Sciatic nerve (tissue), 2 donors: ENCODE measurements around the gene LILRB4. TPM values are rescaled to one million over a fixed set of nuclear protein-coding genes. Genes with fewer than 3 reads are reported as not detected.
"Not testable (repeated sequence)": the region's sequence is repeated elsewhere in the genome, so short reads cannot be mapped to it uniquely, and the experiment has no call there.

Source experiments
- ATAC-seq: fragments of 200-7000 bp; cut with Tn5 transposase; one replicate; pipeline ENCODE4 v1.9.1; 2020; ENCODE audit warnings: mild to moderate bottlenecking, moderate library complexity
- DNase-seq: peaks from one replicate; pipeline ENCODE4 v3.0.0-alpha.2; 2020; ENCODE audit warnings: low spot score
- intact Hi-C: fragments of 100-400 bp; cut with DNase I; formaldehyde crosslinking; loops from one replicate; pipeline ENCODE4 v1.14.2; 2022
- total RNA-seq: library from RNA; stranded (reverse); fragmentation: NEBNext Ultra II Directional; extraction: Animal tissue kit (Norgen Biotek cat#: 25700); gene quantifications from one replicate; pipeline ENCODE4 v1.2.1, GENCODE V29; 2021
- donor health status: DM: no; HTN: no; CAD: no.
- donor health status: DM: no; HTN: no; CAD: no.

Gene LILRB4
- 5.5 TPM for total RNA-seq

DNA sequence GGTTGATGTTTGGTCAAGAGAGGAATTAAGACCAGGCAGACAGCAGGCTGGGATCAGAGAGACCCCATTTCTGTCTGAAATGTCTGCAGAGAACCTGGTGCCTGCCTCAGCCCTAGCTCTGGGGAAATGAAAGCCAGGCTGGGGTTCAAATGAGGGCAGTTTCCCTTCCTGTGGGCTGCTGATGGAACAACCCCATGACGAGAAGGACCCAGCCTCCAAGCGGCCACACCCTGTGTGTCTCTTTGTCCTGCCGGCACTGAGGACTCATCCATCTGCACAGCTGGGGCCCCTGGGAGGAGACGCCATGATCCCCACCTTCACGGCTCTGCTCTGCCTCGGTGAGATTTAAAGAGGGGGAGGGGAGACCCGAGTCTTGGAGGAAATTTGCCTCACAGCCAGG lies at the start of gene LILRB4:
TSS of gene LILRB4 (plus strand) at position 256 of the 400 bp plus-strand sequence. CDS start at position 305, 49 bp downstream.
- peak; percentile 62 for DNase-seq
- peak; percentile 70 for ATAC-seq
- intact Hi-C loops, result no loop called here

- ATAC-seq, result no peak
- intact Hi-C loops, result loop anchor here (5.0 kb wide), 1 partner anchor 1633 kb away; no protein-coding TSS in a partner anchor
- no peak for DNase-seq
Measured at GRCh38 chr19:54614726-54615125, 48.1 kb upstream of the LILRB4 start.

DNA sequence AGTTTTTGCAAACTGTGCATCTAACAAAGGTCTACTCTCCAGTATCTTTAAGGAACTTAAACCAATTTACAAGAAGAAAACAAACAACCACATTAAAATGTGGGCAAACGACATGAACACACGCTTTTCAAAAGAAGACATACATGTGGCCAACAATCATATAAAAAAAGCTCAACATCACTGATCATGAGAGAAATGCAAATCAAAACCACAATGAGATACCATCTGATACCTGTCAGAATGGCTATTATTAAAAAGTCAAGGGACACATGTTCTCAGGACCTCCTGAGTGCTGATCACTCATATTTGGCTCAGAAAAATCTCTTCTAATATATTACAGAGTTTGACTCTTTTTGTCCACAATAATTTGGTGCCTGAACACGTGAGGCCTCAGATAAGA lies 46.7 kb upstream of the LILRB4 start:
- ATAC-seq, result no peak
- intact Hi-C loops, result no loop called here

DNA sequence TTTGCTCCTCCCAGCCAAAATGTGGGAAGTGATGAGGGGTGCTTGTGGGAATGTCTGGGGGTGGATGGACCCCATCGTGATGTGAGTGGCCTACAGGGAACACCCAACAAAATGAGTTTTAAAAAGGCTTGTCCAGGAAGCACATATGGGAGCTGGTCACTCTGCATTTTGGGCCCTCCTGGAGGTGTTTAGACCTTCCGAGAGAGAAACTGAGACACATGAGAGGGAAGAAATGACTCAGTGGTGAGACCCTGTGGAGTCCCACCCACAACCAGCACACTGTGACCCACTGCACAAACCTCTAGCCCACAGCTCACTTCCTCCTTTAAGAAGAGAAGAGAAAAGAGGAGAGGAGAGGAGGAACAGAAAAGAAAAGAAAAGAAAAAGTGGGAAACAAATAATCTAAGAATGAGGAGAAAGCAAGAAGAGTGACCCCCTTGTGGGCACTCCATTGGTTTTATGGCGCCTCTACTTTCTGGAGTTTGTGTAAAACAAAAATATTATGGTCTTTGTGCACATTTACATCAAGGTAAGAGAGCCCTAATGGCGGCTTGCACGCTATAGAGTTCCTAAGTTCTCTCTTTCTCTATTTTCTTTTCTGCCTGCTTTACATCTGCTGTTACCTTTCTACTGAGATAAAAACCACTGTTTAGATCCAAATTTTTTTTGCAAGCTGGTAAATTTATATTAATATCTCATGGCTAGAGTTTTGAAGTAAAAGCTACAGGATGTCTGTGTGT lies 45.8 kb upstream of the LILRB4 start:
- intact Hi-C loops, result no loop called here
- ATAC-seq (no peak), DNase-seq (peak; percentile 23)

More for the DNA sequence above, 46.7 kb upstream of the LILRB4 start:
- no peak for DNase-seq

- ATAC-seq, result no peak
- intact Hi-C loops, result no loop called here
- no peak for DNase-seq
Measured at GRCh38 chr19:54620464-54620863, 42.3 kb upstream of the LILRB4 start.

DNA sequence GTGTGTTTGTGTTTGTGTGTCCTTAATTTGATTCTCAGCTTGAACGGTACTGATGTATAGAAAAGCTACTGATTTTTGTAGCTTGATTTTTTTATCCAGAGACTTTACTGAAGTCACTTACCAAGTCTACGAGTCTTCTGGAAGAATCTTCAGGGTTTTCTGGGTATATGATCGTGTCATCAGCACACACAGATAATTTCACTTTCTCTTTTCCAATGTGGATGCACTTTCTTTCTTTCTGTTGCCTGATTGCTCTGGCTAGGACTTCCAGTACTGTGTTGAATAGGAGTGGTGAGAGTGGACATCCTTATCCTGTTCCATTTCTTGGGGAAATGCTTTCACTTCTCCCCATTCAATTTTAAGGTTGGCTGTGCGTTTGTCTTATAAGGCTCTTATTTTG lies 40.4 kb upstream of the LILRB4 start:
- DNase-seq (no peak), ATAC-seq (no peak)
- intact Hi-C loops, result no loop called here

- intact Hi-C loops, DNase-seq, ATAC-seq: not testable (repeated sequence)
Measured at GRCh38 chr19:54624234-54624633, 38.6 kb upstream of the LILRB4 start.

DNA sequence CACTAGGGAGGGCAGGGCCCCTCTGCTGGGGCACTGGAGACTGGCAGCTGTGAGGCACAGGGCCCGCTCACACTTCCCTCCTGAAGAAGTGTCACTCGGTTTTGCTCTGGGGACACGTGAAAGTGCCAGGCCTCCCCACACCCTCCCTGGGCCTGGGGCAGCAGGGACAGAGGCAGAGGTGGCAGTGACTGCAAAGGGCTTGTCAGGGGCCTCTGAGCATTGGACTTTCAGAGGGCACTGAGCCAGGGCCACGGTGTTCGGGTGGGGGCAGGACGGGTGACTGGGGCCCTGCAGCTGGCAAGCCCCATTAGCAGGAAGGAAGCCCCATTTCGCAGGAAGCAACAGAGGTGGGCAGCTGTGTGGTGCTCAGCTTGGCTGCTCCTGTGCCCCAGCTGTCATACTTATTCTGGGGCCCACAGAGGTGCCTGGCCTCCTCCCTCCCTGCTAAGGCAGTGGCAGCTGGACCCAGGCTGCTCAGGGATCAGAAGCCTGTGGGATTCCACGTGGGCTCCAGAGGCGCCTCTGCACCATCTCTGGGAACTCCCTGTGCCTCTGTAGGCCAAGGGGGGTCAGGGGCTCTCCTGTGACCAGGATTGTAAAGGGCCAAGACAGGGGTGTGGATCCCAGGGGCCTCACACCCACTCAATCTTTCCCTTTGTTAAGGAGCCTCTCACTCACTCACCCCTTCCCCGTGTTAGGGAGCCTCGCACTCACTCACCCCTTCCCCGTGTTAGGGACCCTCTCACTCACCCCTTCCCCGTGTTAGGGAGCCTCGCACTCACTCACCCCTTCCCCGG lies 37.7 kb upstream of the LILRB4 start:
- DNase-seq, intact Hi-C loops, ATAC-seq: not testable (repeated sequence)

GRCh38 chr19:54626757-54627156 lies 36.0 kb upstream of the LILRB4 start:
- ATAC-seq (no peak), DNase-seq (no peak)
- intact Hi-C loops, result no loop called here

- DNase-seq, ATAC-seq, intact Hi-C loops: not testable (repeated sequence)
Measured at GRCh38 chr19:54627912-54628311, 34.9 kb upstream of the LILRB4 start.

GRCh38 chr19:54630262-54630661 lies 32.5 kb upstream of the LILRB4 start, which contains the start of gene LILRB1:
Gene LILRB1, plus strand, starts transcription at chr19:54630484. Its CDS starts 590 bp downstream, at chr19:54631074.
- intact Hi-C loops, ATAC-seq, DNase-seq: not testable (repeated sequence)

- ATAC-seq (peak; percentile 20), DNase-seq (no peak)
- intact Hi-C loops, result no loop called here
Measured at GRCh38 chr19:54630782-54631181, 32.0 kb upstream of the LILRB4 start.

DNA sequence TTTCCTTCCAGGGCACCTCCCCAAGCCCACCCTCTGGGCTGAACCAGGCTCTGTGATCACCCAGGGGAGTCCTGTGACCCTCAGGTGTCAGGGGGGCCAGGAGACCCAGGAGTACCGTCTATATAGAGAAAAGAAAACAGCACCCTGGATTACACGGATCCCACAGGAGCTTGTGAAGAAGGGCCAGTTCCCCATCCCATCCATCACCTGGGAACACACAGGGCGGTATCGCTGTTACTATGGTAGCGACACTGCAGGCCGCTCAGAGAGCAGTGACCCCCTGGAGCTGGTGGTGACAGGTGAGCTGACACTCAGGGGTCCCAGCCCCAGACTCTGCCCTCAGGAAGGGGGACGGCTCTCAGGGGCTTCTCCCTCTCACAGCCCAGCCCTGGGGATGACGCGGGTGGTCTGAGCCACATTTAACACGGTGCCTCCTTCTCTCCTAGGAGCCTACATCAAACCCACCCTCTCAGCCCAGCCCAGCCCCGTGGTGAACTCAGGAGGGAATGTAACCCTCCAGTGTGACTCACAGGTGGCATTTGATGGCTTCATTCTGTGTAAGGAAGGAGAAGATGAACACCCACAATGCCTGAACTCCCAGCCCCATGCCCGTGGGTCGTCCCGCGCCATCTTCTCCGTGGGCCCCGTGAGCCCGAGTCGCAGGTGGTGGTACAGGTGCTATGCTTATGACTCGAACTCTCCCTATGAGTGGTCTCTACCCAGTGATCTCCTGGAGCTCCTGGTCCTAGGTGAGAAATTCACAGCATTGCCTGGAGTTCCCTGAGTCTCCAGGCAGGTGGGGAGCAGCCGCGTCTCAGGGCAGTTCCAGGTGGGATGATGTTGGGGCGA lies 31.1 kb upstream of the LILRB4 start:
- intact Hi-C loops, DNase-seq: not testable (repeated sequence)

DNA sequence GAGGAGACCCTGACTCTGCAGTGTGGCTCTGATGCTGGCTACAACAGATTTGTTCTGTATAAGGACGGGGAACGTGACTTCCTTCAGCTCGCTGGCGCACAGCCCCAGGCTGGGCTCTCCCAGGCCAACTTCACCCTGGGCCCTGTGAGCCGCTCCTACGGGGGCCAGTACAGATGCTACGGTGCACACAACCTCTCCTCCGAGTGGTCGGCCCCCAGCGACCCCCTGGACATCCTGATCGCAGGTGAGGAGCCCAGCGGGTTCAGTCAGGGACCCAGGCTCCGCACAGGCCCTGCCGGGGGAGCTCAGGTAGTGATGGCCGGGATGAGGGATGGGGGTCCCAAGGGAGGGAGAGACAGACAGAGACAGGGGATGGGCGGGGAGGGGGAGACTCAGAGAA lies 30.3 kb upstream of the LILRB4 start:
- intact Hi-C loops, DNase-seq, ATAC-seq: not testable (repeated sequence)

More for the DNA sequence above, 31.1 kb upstream of the LILRB4 start:
- ATAC-seq, result not testable (repeated sequence)

DNA sequence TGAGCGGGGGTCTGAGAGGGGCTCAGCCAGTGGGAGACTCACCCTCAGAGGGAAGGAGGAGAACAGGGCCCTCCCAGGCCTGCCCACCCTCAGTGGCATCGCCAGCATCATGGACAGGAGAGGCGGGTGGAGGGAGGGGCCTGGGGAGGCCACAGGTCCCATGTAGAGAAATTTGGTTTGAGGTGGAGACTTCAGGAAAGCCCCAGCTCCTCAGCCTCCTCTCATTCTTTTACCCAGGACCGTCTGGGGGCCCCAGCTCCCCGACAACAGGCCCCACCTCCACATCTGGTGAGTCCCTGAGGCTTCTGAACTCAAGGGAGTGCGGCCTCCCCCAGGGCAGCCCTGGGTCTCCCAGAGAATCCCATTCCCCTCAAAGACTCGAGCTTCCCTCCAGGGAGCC lies 29.4 kb upstream of the LILRB4 start:
- intact Hi-C loops, result no loop called here
- ATAC-seq (no peak), DNase-seq (no peak)

- intact Hi-C loops, DNase-seq, ATAC-seq: not testable (repeated sequence)
Measured at GRCh38 chr19:54636081-54636480, 26.7 kb upstream of the LILRB4 start.

- ATAC-seq (no peak), DNase-seq (no peak)
- intact Hi-C loops, result no loop called here
Measured at GRCh38 chr19:54638683-54639082, 24.1 kb upstream of the LILRB4 start.

GRCh38 chr19:54642953-54643352 lies 19.8 kb upstream of the LILRB4 start:
- intact Hi-C loops, DNase-seq, ATAC-seq: not testable (repeated sequence)

DNA sequence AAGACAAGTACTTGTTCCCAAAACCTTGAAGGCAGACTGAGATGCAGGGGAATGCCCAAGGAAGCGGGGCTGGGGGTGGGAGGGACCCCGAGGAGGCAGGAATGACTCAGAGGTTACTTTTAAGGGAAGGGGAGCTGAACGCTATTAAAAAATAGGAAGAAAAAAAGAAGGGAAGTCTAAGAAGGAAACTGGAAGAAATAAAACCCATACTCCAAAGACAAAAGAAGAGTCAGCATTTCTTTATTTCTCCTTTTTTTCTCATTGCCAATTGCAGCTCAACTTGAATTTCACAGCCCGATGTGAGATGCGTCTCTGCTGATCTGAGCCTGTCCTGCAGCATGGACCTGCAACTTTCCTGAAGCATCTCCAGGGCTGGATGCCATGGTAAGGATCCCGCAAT lies 19.2 kb upstream of the LILRB4 start:
- DNase-seq, intact Hi-C loops: not testable (repeated sequence)
- ATAC-seq, result peak; percentile 36
